Left cardiac atrium (tissue), 4 donors: ENCODE measurements around the gene PIWIL4. TPM values are rescaled to one million over a fixed set of nuclear protein-coding genes. Genes with fewer than 3 reads are reported as not detected.
"Not testable (repeated sequence)": the region's sequence is repeated elsewhere in the genome, so short reads cannot be mapped to it uniquely, and the experiment has no call there.

ENCODE experiments used
- ATAC-seq, 2 donors: fragments of 200-7000 bp; cut with Tn5 transposase; one replicate each; pipeline ENCODE4 v1.9.1; 2020; ENCODE audit warnings: mild to moderate bottlenecking in 2 of 2, moderate library complexity in 2 of 2
- DNase-seq: peaks from one replicate; pipeline ENCODE4 v3.0.0-alpha.2; 2020
- intact Hi-C, 2 donors: fragments of 100-400 bp; cut with DNase I; formaldehyde crosslinking; loops; one replicate each; pipeline versions ENCODE4 v1.14.1 to v1.15.1; 2022 to 2023
- total RNA-seq, 2 donors: library from RNA; stranded (reverse); fragmentation: NEBNext Ultra II Directional; extraction: Animal tissue kit (Norgen Biotek cat#: 25700); gene quantifications; one replicate each; pipeline ENCODE4 v1.2.1, GENCODE V29; 2021
- donor health status: DM: no; HTN: yes; CAD: no.
- donor health status: DM: no; HTN: yes; CAD: no; lungs with severe emphysema.
- donor health status: DM: yes; HTN: yes; CAD: no.
- donor health status: Dilated cardiomyopathy.

Gene PIWIL4
- total RNA-seq, 2 donors from 2014 or later = 1.0 to 1.5 TPM

DNA sequence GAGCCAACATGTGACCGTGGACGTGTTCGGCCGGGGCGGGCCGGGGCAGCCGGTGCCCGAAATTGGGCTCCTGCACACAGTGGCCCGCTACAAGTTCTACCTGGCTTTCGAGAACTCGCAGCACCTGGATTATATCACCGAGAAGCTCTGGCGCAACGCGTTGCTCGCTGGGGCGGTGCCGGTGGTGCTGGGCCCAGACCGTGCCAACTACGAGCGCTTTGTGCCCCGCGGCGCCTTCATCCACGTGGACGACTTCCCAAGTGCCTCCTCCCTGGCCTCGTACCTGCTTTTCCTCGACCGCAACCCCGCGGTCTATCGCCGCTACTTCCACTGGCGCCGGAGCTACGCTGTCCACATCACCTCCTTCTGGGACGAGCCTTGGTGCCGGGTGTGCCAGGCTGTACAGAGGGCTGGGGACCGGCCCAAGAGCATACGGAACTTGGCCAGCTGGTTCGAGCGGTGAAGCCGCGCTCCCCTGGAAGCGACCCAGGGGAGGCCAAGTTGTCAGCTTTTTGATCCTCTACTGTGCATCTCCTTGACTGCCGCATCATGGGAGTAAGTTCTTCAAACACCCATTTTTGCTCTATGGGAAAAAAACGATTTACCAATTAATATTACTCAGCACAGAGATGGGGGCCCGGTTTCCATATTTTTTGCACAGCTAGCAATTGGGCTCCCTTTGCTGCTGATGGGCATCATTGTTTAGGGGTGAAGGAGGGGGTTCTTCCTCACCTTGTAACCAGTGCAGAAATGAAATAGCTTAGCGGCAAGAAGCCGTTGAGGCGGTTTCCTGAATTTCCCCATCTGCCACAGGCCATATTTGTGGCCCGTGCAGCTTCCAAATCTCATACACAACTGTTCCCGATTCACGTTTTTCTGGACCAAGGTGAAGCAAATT, 21.7 kb upstream of the PIWIL4 start:
- intact Hi-C loops = no loop called here
- DNase-seq = peak; percentile 39

DNA sequence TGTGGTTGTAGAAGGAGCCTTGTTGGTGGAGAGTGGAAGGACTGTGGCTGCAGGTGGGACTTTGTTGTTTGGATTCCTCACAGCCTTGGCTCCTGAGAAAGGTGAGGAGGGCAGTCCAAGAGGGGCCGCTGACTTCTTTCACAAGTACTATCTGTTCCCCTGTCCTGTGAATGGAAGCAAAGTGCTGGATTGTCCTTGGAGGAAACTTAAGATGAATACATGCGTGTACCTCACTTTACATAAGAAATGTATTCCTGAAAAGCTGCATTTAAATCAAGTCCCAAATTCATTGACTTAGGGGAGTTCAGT, 21.1 kb upstream of the PIWIL4 start:
- intact Hi-C loops = no loop called here
- ATAC-seq = no peak

More for the DNA sequence above, 21.7 kb upstream of the PIWIL4 start:
- peak in 1 of 2 donors; percentile 0 for ATAC-seq

DNA sequence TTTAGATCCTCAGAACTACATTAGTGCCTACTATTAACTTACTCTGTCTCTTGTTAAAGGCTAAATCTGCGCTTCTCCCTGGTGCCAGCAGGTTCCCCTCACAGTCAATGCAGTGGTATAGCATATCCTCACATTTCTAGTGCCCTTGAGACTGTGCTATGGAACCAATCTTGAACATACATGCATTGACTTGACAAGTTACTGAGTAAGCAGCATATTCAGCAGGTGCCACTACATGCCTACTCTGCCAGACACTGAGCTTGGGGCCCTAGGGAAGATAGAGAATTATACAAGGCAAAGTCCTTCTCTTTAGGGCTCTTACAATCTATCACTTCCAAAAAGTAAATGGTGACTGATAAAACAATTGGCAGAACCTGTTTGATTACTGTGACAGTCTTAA, 20.3 kb upstream of the PIWIL4 start:
- intact Hi-C loops = no loop called here
- DNase-seq = no peak
- ATAC-seq = no peak

More for the DNA sequence above, 21.1 kb upstream of the PIWIL4 start:
- no peak for DNase-seq

DNA sequence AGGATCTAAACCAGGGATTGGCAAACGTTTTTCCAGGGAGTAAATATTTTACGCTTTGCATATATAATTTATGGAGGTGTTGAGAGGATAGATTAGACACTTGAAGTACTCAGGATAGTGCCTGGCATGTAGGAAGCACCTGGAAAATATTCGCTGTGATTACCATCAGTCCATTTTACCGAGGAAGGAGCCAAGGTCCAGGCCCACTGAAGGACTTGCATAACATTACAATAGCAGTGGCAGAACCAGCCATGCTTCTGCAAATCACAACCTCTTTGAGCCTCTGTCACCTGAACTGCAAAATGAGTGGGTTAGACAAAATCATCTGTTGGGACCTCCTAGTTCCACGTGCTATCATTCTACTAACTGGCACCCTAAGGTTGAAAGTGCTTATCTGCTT, 18.0 kb upstream of the PIWIL4 start:
- ATAC-seq = no peak
- intact Hi-C loops = no loop called here
- no peak for DNase-seq

DNA sequence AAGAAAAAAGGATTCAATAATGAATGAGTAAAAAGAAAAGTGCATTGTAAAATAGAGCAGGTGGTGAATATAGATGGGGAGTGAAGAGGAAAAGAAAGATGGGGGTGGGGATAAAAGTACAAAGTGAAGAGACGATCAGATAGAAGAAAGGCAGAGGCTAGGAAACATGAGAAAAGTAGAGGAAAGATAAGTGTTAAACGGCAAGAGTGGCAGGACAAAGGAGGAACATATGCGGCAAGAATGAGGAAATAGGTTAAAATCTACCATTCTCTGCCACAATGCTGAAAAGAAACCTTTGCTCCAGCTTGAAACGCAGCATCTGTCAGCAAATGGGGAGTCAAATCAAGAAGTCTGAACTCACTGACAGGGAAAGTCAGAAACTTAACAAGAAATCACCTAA, 16.7 kb upstream of the PIWIL4 start:
- intact Hi-C loops = no loop called here
- DNase-seq = no peak
- no peak for ATAC-seq

DNA sequence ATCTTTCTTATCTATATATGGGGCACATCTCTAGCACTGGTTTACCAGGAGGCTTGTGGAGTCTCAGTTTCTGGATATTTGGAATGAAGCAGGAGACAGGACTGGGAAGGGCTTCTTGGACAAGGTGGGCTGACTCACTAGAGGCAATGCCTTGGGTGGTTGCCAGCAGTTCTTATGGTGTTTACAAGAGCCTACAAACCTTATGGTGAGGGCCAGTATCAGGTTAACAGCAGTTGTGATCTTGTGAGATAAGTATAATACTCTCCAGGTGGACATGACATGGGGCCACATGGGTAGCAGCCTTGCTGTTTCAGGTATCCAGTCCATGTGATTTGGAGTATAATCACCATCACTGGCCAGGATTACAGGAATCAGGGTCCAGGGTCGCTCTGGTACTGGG, 13.2 kb upstream of the PIWIL4 start:
- intact Hi-C loops = no loop called here
- no peak for DNase-seq

DNA sequence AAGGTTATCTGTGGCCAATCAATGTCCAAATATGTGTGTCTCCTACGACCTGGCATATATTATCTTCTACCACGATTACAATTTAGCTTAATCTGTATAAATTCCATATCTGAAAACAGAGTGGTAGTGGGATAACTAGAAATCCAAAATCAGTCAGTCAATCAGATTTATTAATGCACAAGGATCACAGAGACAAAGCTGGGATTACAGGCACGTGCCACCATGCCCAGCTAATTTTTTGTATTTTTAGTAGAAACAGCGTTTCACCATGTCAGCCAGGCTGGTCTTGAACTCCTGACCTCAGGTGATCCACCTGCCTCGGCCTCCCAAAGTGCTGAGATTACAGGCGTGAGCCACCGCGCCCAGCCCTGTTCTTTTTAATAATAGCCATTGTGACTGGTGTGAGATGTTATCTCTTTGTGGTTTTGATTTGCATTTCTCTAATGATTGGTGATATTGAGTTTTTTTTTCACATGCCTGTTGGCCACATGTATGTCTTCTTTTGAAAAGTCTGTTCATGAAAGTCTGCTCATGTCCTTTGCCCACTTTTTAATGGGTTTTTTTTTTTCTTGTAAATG, 11.3 kb upstream of the PIWIL4 start:
- ATAC-seq, DNase-seq, intact Hi-C loops: not testable (repeated sequence)

More for the DNA sequence above, 13.2 kb upstream of the PIWIL4 start:
- ATAC-seq = no peak

DNA sequence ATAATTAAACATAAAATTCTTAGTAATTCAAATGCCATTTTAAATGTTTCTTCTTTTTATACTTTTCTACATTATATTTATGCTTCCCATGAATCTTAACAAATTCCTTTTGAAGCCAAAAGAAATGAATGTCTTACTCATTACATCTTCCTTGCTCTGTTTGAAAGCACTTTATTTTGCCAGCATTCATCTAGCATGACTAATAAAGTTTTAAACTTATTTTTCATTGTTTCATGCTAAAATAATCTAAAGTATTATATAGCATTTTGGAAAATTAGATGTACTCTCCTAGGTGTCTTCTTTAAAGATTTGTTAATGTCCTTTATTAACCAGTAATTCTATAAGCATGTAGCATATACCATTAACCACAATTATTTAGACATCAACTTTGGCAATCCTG, 9.7 kb upstream of the PIWIL4 start:
- intact Hi-C loops = no loop called here
- DNase-seq = no peak
- ATAC-seq = no peak

DNA sequence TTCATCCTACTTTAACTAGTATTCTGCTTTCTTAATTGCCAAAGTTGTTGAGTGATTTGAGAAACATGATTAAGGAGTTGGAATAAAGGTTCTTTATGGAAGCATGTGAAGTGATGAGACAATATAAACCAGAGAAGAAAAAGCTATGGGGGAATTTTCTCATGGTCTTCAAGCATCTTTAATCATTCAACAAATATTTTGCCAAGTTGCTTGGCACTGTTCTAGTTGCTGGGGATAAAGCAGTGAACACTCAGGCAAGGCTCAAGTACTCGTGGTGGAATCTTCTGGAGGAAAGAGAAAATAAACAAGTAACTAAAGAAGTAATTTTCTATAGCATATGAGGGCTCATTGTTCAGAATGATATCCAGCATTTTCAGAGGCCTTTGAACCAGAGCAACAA, 9.2 kb upstream of the PIWIL4 start:
- intact Hi-C loops = no loop called here

DNA sequence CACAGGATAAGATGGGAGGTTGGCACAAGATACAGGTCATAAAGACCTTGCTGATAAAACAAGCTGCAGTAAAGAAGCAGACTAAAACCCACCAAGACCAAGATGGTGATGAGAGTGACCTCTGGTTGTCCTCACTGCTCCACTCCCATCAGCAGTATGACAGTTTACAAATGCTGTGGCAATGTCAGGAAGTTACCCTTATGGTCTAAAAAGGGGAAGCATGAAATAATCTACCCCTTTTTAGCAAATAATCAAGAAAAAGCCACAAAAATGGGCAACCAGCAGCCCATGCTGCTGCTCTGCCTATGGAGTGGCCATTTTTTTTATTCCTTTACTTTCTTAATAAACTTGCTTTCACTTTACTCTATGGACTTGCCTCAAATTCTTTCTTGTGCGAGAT, 8.7 kb upstream of the PIWIL4 start:
- ATAC-seq (no peak), DNase-seq (no peak)
- intact Hi-C loops = no loop called here

More for the DNA sequence above, 9.2 kb upstream of the PIWIL4 start:
- DNase-seq (no peak), ATAC-seq (no peak)

DNA sequence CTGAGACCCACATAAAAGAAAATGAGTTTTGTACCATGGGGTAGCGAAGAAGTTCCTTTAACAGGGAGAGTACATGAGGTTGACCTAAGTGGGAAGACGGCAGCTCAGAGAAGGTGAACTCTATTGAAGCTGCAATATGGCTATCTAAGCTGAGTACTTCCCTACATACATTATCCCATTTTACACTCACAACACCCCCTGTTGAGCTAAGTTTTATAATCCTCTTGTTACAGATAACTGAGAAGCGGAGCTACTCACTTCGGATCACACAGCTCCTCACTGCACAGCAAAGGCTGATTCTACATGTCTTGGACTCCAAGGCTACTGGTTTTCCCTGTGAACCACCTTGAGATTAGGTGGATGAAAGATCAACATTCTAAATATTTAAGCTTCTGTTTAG, 8.2 kb upstream of the PIWIL4 start:
- ATAC-seq = no peak
- intact Hi-C loops = no loop called here
- no peak for DNase-seq

DNA sequence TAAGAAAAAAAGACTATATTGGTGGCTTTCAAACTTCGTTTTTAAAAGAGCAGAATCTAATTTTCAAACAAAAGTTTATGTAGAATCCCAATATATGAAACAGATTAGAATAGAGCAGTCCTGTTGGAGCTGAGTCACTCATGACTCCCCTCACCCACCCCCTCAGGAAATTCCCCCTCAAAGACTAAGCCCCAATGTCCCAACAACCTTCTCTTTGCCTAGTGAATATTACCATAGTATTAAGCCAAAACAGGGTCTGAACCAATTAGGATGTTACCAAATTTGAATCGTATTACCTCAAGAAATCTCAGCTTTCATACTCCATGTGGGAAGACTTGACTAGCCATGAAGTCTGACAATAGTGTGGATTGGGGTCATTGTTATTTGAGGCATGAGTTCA, 7.8 kb upstream of the PIWIL4 start:
- intact Hi-C loops = no loop called here
- DNase-seq = no peak
- ATAC-seq = no peak

DNA sequence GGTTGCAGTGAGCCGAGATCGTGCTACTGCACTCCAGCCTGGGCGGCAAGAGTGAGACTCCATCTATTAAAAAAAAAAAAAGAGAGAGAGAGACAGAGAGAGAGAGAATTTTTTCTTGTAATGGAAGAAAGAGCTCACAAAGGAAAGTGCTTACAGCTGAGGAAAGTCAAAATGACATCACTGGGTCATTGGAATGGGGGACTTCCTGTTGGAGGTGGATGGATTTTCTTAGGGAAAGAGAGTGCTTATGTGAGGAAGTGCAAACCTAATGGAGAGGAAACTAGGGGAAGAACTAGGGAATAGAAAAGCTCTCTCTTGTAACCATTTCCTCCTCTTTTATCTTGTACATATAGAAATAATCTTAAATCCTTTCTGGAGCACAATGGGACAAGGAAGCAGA, 6.3 kb upstream of the PIWIL4 start:
- ATAC-seq = no peak
- DNase-seq = no peak
- intact Hi-C loops = no loop called here

DNA sequence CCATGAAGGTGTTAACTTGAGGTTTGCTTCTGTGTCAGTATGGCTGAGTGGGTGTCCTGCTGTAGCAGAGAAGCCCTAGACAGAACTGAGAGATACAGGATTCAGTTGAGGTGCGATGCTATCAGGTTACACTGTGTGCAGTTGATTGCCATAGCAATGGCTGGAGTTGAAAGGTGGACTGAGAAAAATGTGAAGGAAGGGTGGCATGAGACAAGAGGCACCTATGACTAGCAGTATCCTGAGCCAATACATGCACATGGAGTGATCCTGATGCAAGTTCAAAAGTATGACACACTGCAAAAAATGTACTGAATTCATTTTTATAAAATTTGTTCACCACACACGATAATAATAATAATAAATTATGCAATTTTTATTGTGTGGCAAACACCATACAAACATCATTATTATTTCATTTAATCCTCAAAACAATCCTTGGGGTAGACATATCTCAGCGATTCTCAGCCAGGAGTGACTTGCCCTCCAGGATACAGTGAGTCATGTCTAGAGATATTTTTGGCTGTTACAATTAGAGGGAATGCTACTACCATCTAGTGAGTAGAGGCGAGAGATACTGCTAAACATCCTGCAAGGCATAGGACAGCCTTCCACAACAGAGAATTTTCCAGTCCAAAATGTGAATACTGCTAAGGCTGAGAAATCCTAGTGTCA, 3.9 kb upstream of the PIWIL4 start:
- DNase-seq (no peak), ATAC-seq (peak; percentile 94 to 99)
- intact Hi-C loops = loop anchor here in 1 of 2 donors (2.0 kb wide), 1 partner anchor 45 kb away; no protein-coding TSS in a partner anchor

DNA sequence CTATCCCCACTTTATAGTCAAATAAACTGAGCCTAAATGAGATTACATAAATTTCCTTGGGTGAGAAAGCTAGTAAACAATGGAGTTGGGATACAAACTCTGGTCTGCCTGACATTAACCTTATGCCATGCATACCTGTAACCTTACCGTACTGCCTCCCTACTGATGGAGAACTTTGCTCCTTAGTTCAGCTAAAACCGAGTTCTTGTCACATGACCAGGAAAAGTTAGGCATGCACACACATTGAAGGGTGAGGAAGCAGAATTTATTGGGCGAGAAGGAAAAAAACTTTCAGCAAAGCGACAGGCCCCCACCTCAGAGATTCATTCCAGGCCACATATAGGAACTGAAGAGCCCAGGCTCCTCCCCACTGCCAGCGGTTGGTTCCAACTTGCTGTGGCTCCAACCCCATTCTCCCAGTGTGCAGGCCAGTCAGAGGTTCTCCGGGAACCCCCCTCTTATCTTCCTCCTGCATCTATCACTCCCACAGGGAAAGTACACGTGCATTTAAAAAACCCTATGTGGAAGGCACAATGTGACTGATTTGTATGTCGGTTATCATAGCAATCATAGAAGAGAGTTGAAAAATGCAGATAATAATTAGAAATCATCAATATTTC, 3.2 kb upstream of the PIWIL4 start:
- ATAC-seq = no peak

DNA sequence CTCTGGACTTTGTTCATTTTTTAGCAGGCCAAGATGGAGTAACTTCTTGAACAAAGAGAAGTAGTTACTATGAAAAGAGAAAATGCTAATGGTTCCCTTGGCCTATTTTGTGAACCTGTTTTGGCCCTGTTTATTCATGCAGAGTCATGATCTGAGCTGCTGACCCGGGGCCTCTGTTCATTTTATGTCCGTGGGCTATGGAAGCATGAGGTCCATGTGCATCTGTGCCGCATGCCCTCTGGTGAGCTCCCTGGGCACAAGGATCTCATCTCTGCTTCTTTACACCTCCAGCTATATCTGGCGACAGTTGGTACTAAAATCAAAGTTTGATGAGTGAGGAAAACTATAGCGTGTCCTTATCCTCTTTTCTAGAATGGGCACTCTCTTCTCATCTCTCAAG, 1.0 kb downstream of the PIWIL4 start:
- no peak for ATAC-seq
- DNase-seq = no peak
- intact Hi-C loops = no loop called here

More for the DNA sequence above, 3.2 kb upstream of the PIWIL4 start:
- DNase-seq = no peak
- intact Hi-C loops = loop anchor here in 1 of 2 donors (2.0 kb wide), 1 partner anchor 45 kb away; no protein-coding TSS in a partner anchor

DNA sequence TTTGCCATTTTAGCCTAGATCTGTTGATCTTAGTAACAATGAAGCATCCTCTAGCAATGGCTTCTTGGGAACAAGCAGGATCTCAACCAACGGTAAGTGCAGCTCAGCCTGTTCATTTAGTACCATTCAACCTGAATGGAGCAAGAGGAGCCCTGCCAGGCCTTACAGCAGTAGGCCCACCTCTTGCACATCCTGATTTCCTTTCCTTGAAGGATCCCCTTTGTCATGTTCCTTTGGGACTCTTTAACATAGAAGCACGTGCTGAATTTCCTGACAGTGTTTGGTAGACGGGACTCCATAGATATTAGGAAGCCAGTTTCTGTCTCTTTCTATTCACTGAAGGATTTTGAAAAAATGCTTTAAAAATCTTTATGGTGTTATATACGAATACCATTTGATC, 1.5 kb downstream of the PIWIL4 start:
- ATAC-seq (no peak), DNase-seq (no peak)
- intact Hi-C loops = no loop called here

DNA sequence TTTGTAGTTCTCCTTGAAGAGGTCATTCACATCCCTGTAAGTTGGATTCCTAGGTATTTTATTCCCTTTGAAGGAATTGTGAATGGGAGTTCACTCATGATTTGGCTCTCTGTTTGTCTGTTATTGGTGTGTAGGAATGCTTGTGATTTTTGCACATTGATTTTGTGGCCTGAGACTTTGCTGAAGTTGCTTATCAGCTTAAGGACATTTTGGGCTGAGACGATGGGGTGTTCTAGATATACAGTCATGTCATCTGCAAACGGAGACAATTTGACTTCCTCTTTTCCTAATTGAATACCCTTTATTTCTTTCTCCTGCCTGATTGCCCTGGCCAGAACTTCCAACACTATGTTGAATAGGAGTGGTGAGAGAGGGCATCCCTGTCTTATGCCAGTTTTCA, 5.8 kb downstream of the PIWIL4 start:
- DNase-seq, ATAC-seq, intact Hi-C loops: not testable (repeated sequence)

DNA sequence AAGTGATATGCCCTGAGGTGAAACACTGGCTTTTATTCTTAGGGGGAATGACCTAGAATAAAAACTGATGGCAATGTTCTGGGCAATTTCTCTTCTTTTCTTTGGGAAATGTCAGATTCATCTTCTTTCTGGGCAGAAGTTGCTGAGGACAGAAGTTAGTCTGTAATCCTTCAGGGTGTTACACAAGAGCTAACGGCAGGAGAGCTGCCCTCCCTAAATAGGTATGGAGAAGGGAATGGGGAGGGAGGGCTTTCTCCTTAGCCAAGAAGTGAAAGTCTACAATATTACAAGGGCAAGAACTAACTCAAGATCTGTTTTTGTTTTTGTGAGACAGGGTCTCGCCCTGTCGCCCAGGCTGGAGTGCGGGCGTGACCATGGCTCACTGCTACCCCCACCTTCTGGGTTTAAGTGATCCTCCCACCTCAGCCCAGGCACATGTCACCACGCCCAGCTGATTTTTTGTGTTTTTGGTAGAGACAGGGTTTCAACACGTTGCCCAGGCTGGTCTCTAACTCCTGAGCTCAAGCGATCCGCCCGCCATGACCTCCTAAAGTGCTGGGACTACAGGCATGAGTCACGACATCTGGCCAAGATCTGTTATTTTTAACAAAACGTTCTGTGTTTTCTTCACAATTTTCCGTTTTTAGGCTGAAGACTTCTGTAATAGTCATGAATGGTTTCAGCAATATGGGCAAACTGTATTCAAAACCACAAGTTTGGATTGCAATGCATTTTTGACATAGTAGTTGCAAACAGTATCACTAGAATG, 7.2 kb downstream of the PIWIL4 start:
- intact Hi-C loops = no loop called here
- ATAC-seq = peak in 1 of 2 donors; percentile 81
- DNase-seq = peak; percentile 33
